DND-41 (cell line): ENCODE results near the gene ACER2.

ENCODE experiments used
- ATAC-seq: fragments of 200-7000 bp; cut with Tn5 transposase; 3 replicates; pipeline ENCODE4 v1.9.1; 2021; ENCODE audit warnings: low read depth; ENCODE audit not compliant: insufficient read depth
- DNase-seq: peaks from one replicate; pipeline ENCODE4 v3.0.0-alpha.2; 2020
- H2AFZ ChIP-seq: 2 replicates; pipeline ENCODE4 v1.6.0; 2012; ENCODE audit warnings: low read depth, low read length
- H3K27ac ChIP-seq: 2 replicates; pipeline ENCODE4 v1.5.1; 2012; ENCODE audit warnings: low read length, inconsistent platforms
- H3K27me3 ChIP-seq: fragments of 200-600 bp; sonication (generic); 2 replicates; pipeline ENCODE4 v1.6.0; 2012; ENCODE audit warnings: low read length, mild to moderate bottlenecking, inconsistent platforms; ENCODE audit not compliant: insufficient read depth, poor library complexity
- H3K36me3 ChIP-seq: 2 replicates; pipeline ENCODE4 v1.5.1; 2012; ENCODE audit warnings: low read length, inconsistent platforms; ENCODE audit not compliant: insufficient read depth
- H3K4me1 ChIP-seq: 2 replicates; pipeline ENCODE4 v1.5.1; 2012; ENCODE audit warnings: mild to moderate bottlenecking, low read length; ENCODE audit not compliant: insufficient read depth
- H3K4me2 ChIP-seq: 2 replicates; pipeline ENCODE4 v1.6.0; 2012; ENCODE audit warnings: mild to moderate bottlenecking, moderate library complexity, low read length, inconsistent platforms; ENCODE audit not compliant: insufficient read depth
- H3K4me3 ChIP-seq, 2 experiments: fragments of 200-600 bp in 1 of 2; shearing (Covaris generic) in 1 of 2; 2 replicates each; pipeline ENCODE4 v1.5.1; 2012 to 2016; ENCODE audit warnings: inconsistent platforms in 2 of 2, low read length in 2 of 2, mild to moderate bottlenecking in 2 of 2, low read depth in 1 of 2, moderate library complexity in 1 of 2
- H3K79me2 ChIP-seq: 2 replicates; pipeline ENCODE4 v1.6.0; 2012; ENCODE audit warnings: low read length, inconsistent platforms; ENCODE audit not compliant: insufficient read depth
- H3K9ac ChIP-seq: 2 replicates; pipeline ENCODE4 v1.6.0; 2012; ENCODE audit warnings: low read depth, mild to moderate bottlenecking, inconsistent platforms, low read length, moderate library complexity
- H3K9me3 ChIP-seq: 2 replicates; pipeline ENCODE4 v1.5.1; 2012; ENCODE audit warnings: low read length, moderate library complexity, mild to moderate bottlenecking, inconsistent platforms; ENCODE audit not compliant: insufficient read depth, severe bottlenecking
- H4K20me1 ChIP-seq: 2 replicates; pipeline ENCODE4 v1.6.0; 2012; ENCODE audit warnings: low read length; ENCODE audit not compliant: insufficient read depth
- EZH2 ChIP-seq: IDR thresholded peaks from 3 replicates; pipeline ENCODE4 v1.6.1; 2012; ENCODE audit warnings: borderline replicate concordance, low read depth, mild to moderate bottlenecking, moderate library complexity, low read length, inconsistent platforms; ENCODE audit not compliant: severe bottlenecking
- TF ChIP-seq, protein P1 (sequence below): IDR thresholded peaks from 2 replicates; pipeline ENCODE4 v1.5.1; 2012; ENCODE audit warnings: borderline replicate concordance, low read length, moderate library complexity, mild to moderate bottlenecking; ENCODE audit not compliant: poor library complexity, severe bottlenecking; ENCODE audit errors: extremely low read depth

The ACER2 gene

DNA sequence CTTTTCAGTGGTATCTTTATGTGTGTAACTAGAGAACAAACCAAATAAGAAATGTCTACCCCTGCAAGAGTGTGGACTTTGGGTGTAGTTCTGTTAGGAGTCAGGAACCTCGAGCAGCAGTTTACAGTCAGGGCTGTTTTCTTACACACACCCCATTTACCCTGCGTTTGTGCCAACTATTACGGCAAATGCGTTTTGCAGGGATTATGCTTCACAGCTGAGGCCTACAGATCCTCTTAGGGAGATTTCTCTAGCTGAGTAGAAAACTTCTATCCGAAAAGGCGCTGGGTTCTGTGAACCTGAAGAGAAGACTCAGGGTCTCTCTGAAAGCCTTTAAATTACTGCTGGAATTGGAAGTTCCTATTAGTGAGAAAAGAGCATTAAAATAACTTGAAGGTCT is 51.4 kb downstream of the ACER2 start:
- Histone ChIP-seq H3K4me1 (peaks cover 11% of the 10 kb centered on the region), H3K36me3 (no peaks in the 10 kb centered on the region), H3K79me2 (no peaks in the 10 kb centered on the region), H3K27ac (no peak overlapping the region), H3K9ac (no peak overlapping the region), H3K27me3 (no peaks in the 10 kb centered on the region), H2AFZ (no peak overlapping the region), H3K4me2 (no peak overlapping the region), H3K4me3 (no peak overlapping the region), H4K20me1 (no peaks in the 10 kb centered on the region), H3K9me3 (no peaks in the 10 kb centered on the region)
- DNase-seq: no peak
- no peak for ATAC-seq
- TF ChIP-seq EZH2: no peak
- TF ChIP-seq, protein P1, sequence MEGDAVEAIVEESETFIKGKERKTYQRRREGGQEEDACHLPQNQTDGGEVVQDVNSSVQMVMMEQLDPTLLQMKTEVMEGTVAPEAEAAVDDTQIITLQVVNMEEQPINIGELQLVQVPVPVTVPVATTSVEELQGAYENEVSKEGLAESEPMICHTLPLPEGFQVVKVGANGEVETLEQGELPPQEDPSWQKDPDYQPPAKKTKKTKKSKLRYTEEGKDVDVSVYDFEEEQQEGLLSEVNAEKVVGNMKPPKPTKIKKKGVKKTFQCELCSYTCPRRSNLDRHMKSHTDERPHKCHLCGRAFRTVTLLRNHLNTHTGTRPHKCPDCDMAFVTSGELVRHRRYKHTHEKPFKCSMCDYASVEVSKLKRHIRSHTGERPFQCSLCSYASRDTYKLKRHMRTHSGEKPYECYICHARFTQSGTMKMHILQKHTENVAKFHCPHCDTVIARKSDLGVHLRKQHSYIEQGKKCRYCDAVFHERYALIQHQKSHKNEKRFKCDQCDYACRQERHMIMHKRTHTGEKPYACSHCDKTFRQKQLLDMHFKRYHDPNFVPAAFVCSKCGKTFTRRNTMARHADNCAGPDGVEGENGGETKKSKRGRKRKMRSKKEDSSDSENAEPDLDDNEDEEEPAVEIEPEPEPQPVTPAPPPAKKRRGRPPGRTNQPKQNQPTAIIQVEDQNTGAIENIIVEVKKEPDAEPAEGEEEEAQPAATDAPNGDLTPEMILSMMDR: no peak

DNA sequence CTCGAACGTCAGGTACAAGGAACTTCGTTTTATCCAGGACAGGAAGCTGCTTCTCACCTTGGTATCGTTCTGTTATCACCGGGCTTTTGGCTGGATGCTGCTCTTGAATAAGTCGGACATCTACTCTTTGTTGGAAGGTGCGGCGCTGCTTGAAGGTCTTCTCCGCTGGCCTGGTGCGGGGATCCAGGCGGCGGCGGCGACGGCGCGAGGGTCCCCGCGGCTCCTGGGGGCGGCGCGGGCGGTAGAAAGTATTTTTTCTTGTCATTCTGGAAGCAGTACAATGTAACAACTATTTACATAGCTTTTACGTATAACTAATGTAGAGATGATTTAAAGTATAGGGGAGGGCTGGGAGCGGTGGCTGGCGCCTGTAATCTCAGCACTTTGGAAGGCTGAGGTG is 52.3 kb downstream of the ACER2 start:
- Histone ChIP-seq H3K4me2 (no peak overlapping the region), H3K4me3 (no peak overlapping the region), H3K9ac (no peak overlapping the region), H3K79me2 (no peaks in the 10 kb centered on the region), H3K4me1 (peaks cover 11% of the 10 kb centered on the region), H2AFZ (no peak overlapping the region), H3K36me3 (no peaks in the 10 kb centered on the region), H3K27me3 (no peaks in the 10 kb centered on the region), H3K27ac (no peak overlapping the region), H4K20me1 (no peaks in the 10 kb centered on the region), H3K9me3 (no peaks in the 10 kb centered on the region)
- ATAC-seq (no peak), DNase-seq (no peak)
- TF ChIP-seq, protein P1: no peak
- no peak for TF ChIP-seq EZH2

GRCh38 chr9:19464061-19464763 is 55.4 kb downstream of the ACER2 start:
- Histone ChIP-seq H3K4me2 (peak overlapping the region; percentile 48; the same call in 1 of the 2 replicates), H3K4me1 (peaks cover 2% of the 10 kb centered on the region; the same call in 1 of the 2 replicates), H3K9me3 (no peaks in the 10 kb centered on the region), H3K27ac (no peak overlapping the region), H3K36me3 (no peaks in the 10 kb centered on the region), H3K27me3 (no peaks in the 10 kb centered on the region), H3K4me3 (peak overlapping the region in 1 of 2 experiments; percentile 14; a peak in 1 of 4 replicates), H2AFZ (no peak overlapping the region), H3K9ac (no peak overlapping the region), H4K20me1 (no peaks in the 10 kb centered on the region), H3K79me2 (no peaks in the 10 kb centered on the region)
- DNase-seq (no peak), ATAC-seq (peak; percentile 4; the same call in 1 of the 3 replicates)
- TF ChIP-seq, protein P1: no peak
- TF ChIP-seq EZH2: no peak
